Sigmoid colon (tissue), 4 donors: Measurements from ENCODE around the gene PSMD11.

Source experiments
- EP300 ChIP-seq, 4 donors: sonication (generic); formaldehyde crosslinking; IDR thresholded peaks; one replicate each; pipeline ENCODE4 v1.6.1; 2017; ENCODE audit warnings: antibody characterized with exemption in 4 of 4
- POLR2A ChIP-seq, 2 donors: fragments of 450-650 bp; IDR thresholded peaks; one replicate each; pipeline ENCODE4 v1.6.1; 2016; ENCODE audit warnings: antibody characterized with exemption in 2 of 2, mild to moderate bottlenecking in 2 of 2, moderate library complexity in 2 of 2

- TF ChIP-seq POLR2A (IDR thresholded peaks at IDR 0.05), result no peak
- TF ChIP-seq EP300 (IDR thresholded peaks at IDR 0.05), result no peak
Observed at GRCh38 chr17:32494621-32495358, 50.5 kb downstream of the PSMD11 start.
